ENCODE results near the gene CCDC154.
"Not testable (repeated sequence)": the region's sequence is repeated elsewhere in the genome, so short reads cannot be mapped to it uniquely, and the experiment has no call there.

The CCDC154 gene

DNA sequence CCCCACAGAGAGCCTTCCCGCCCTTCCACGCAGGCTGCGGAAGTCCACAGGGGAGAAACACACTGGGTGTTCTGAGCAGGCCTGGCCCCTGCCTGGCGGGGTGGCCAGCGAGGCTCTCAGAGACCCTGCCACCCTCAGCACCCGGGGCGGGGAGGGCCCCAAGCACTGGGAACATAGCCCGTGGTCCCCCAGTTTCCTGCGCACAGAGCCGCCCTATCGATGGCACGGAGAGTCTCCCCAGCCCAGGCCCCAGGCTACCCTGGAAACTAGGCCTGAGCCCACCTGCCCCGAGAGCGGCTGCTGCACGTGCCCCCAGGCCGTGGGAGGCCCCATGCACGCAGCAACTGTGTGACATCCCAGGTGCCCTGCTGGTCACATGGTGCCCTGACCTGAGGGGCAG, 10.2 kb upstream of the CCDC154 start:
- no peak for DNase-seq

GRCh38 chr16:1453316-1453715, 9.0 kb upstream of the CCDC154 start:
- no peak for DNase-seq

DNA sequence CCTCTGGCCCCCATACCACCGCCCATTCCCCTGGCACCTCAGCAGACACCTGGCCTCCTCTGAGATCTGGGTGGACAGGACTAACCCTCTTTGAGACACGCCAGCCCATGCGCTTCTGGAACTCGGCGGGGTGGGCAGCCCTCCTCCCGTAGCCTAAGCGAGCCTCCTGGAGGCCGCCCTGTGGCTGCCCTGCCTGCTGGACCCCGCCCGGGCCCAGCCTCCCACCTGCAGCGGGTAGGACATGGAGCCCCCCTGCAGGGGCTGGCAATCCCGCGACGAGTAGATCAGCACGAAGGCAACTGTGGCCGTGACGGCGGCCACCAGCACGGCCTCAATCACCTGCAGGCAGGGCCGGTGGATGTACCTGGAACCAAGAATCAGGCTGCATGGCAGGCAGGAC, 8.2 kb upstream of the CCDC154 start:
- no peak for DNase-seq

DNA sequence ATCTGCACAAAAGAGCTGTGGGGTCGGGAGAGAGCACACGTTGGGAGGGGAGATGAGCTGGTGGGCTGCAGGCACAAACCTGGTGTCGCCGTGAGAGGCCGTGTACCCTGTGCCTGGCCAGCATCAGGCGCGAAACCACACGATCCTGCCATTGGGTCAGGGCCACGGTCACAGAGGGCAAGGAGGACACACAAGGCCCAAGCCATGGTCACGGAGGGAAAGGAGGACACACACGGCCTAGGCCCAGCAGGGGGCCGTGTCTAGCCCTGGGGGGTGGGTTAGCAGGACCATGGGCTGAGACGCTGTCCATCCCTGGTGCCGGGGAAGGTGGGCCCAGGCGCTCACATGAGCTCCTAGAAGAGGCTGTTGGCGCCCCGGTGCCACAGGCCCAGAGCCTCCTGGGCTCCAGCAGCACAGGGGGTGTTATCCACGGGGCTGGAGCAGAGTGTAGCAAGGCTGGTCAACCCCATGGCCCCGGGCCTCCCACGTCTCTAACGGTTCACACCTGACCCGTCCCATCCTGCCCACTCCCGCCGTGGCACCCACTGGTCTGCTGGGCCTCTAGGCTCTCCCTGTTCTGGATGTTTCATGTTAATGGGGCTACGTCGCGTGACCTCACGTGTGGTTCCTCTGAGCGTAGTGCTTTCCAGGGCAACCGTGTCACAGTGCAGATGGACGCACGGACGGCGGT, 7.5 kb upstream of the CCDC154 start:
- DNase-seq = no peak

GRCh38 chr16:1450841-1451240, 6.5 kb upstream of the CCDC154 start:
- DNase-seq = no peak

DNA sequence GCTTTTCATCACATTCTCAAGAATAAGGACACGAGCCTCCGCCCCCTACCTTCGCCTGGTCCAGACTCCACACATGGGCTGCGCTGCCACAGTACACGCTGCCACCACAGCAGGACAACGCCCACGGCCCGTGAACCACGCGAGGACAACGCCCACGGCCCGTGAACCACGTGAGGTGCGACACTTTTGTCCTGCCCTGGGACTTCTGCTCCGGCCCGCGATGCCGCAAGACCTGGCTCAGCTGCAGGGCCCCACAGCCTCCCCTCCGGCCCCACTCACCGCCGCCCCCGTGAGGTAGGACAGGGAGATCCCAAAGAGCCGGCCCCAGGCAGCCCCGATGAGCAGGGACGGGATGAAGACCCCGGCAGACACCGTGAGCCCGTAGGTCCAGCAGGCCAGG, 5.9 kb upstream of the CCDC154 start:
- no peak for DNase-seq

- DNase-seq = no peak
Measured at GRCh38 chr16:1449201-1449788, 4.9 kb upstream of the CCDC154 start.

DNA sequence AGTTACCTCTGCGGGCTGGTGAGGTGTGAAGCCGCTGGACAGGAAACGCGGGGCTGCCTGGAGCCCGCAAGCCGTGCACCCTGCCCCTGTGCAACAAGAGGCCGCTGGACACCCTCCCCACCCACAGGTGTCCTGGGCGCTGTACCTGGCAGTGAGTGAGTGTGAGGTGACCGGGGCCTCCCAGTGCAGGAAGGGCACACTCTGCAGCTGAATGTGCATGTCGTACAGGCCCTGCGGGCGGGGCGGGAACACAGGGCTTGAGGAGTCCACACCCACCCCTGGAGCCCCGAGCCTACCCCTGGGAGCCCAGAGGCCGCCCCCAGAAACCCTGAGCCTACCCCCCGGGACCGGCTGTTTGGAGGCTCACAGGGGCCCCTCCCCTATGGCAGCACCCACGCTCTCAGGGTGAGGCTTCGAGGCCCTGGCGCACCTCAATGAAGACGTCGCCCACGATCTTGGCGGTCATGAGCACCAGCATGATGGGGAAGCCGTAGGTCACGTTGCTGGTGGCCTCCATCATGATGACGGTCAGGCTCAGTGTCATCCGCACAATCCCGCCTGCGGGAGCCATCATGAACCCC, 4.3 kb upstream of the CCDC154 start:
- no peak for DNase-seq

GRCh38 chr16:1447965-1448364, 3.6 kb upstream of the CCDC154 start:
- DNase-seq = no peak

DNA sequence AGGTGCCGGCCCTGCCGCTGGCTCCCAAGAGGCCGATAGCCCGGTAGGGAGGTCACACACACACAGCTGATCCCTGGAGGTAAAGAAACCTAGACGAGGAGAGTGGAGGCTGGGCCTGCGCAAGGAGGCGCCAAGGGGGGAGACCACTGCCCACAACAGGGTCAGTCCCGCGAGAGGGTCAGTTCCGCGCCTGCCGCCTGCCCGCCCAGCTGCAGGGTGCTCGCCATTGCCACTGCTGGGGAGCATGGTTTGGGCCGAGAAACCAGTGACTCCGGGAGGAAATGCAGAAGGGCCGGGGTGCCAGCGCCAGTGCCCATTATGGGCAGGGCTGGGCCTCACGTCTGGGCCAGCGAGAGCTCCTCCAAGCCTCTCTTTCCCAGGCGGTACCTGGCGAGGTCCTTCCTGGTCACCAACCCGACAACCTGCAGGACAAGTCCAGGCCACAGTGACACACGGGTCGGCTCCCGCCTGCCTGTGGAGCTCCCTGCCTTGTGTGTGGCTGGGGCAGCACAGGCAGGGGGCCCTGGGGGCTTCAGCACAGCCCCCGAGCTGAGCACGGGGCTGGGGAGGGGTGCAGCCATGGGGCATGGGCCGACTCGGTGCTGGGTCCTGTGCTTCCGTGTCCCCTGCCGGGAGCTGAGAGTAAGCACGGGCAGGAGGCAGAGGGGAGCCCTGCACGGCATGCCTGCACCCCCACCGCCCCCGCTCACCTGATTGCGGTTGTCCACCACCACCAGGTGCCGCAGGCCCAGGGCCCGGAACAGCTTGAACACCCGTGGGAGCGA, 2.1 kb upstream of the CCDC154 start:
- DNase-seq = no peak

- DNase-seq = no peak
Measured at GRCh38 chr16:1445518-1446203, 1.3 kb upstream of the CCDC154 start.

- DNase-seq = no peak
Measured at GRCh38 chr16:1444730-1445517, 568 bp upstream of the CCDC154 start.

GRCh38 chr16:1443403-1443973, 868 bp downstream of the CCDC154 start:
- DNase-seq = no peak

GRCh38 chr16:1442697-1443096, 1.7 kb downstream of the CCDC154 start:
- no peak for DNase-seq

DNA sequence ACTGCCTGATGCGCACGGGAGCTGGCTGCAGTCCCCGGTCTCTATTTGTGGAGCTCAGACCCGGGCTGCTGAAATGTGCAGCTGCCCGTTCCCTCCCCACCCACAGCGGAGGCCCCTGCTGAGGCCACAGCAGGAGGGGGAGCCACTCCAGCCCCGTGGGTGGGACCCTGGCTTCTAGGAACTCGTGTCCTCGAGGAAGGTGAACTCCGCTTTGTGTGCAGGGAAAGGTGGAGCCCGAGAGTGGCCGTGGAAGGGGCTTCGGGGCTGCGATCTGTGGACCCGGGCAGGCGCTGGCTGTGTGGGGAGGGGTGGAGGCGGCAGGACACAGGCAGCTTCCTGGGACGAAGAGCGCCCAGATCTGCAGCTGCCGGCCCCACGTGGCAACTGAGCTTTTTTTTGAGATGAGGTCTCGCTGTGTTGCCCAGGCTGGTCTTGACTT, 2.9 kb downstream of the CCDC154 start:
- no peak for DNase-seq

DNA sequence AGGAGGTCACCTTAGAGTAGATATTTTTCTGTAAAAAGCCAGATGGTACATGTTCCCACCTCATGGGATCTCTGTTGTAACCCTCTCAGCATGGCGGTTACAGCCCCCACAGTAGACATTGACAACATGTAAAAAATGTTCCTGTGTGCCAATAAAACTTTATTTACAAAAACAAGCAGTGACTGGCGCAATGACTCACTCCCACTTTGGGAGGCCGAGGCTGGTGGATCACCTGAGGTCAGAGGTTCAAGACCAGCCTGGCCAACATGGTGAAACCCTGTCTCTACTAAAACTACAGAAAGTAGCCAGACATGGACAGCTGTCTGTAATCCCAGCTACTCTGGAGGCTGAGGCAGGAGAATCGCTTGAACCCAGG, 4.7 kb downstream of the CCDC154 start:
- DNase-seq = not testable (repeated sequence)

GRCh38 chr16:1439058-1439698, 5.2 kb downstream of the CCDC154 start:
- DNase-seq = no peak

- DNase-seq = no peak
Measured at GRCh38 chr16:1438229-1439057, 5.9 kb downstream of the CCDC154 start.

- DNase-seq = no peak
Measured at GRCh38 chr16:1437606-1438005, 6.8 kb downstream of the CCDC154 start.

- DNase-seq = no peak
Measured at GRCh38 chr16:1436731-1437355, 7.5 kb downstream of the CCDC154 start.

All from NCI-H526 treated with DMSO at 0.1 percent for 48 hours (cell line).